Amniotic stem cell (primary cell): Measurements from ENCODE around the gene CYBA.
A peak's percentile ranks its signal among the peaks of the same experiment; 100 is the strongest.
"Not testable (repeated sequence)": the region's sequence is repeated elsewhere in the genome, so short reads cannot be mapped to it uniquely, and the experiment has no call there.

Experiments used
- DNase-seq: peaks from one replicate; lab custom pipeline; 2025; lab: John Stamatoyannopoulos, UW

Gene CYBA

DNA sequence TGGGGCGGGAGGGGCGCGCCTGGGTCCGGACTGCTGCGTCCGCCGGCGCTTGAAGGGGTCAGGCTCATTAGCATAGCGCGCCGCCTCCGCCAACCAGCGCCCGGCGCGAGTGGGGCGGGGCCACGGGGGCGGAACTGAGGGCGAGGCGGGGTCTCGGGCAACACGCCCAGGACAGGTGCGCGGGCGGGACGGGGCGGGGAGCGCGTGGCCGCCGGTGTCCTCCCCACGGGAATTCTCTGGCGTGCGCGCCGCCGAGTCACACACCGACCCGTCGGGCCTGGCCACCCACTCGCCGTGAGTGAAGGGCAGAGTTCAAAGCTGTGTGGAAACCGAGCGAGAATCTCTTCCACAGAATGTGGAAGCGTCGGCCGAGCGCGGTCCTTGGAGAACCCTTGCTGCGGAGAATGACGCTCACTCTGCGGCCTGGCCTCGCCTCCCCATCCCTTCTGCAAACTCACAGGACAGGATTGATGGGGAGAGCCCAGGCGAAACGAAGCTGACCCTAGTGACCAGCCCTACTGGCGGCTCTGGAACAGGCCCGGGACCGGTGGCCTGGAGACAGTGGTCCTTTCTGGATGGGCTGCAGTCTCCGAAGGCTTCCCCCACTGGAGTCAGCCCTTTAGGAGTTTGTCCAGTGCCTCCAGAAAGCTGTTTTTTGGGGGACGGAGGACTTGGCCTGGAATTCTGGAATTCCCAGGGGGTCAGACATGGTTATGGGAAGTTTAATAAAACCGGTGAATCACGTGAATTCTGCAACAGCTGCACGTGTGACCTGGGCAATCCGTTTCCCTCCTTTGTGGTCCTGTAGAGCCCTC lies 35.8 kb upstream of the CYBA start, which contains the start of gene SNAI3:
TSS of gene SNAI3 (minus strand) at position 69 of the 815 bp plus-strand sequence. CDS start 101 bp downstream, outside the sequence.
- DNase-seq, result no peak

- DNase-seq, result no peak
Observed at GRCh38 chr16:88686062-88686438, 35.2 kb upstream of the CYBA start.

DNA sequence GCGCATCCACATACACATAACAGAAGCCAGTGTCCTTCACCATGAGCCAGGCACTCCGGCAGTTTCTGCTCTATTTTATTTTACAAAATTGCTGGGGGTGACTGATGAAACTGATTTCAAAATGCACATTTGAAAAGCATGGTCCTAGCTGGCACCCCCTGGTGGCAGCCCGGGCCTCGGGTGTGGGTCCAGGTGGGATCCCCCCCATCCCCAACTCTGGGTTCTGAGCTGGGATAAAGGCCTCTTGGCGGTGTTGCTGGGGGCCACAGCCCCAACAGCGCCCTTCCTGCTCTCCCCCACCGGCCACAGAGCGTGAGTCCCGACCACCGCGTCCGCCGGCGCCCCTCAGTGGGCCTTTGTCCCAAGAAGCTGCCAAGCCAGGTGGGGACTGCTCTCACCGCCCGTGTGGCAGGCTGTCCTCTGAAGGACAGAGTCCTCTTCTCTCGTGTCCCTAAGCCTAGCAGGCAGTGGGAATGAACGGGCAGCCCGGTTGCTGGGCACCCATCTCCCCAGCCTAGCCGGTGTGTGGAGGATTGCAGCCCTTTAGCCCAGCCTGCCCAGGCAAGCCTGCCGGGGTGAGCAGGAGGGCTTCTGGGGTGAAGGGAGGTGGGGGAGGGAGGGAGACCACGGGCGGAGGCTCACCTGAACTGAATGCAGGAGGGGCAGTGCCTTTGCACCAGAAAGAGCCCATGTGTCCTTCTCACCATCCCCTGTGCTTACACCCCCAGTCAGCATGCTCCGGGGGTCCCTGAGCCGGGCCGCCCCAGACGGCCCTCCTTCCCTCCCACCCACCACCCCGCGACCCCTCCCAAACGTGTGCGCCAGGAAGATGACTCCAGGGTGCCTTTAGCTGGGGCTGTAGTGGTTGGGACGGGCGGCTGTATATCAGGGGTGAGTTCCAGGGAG lies 34.6 kb upstream of the CYBA start:
- DNase-seq, result peak; percentile 69

DNA sequence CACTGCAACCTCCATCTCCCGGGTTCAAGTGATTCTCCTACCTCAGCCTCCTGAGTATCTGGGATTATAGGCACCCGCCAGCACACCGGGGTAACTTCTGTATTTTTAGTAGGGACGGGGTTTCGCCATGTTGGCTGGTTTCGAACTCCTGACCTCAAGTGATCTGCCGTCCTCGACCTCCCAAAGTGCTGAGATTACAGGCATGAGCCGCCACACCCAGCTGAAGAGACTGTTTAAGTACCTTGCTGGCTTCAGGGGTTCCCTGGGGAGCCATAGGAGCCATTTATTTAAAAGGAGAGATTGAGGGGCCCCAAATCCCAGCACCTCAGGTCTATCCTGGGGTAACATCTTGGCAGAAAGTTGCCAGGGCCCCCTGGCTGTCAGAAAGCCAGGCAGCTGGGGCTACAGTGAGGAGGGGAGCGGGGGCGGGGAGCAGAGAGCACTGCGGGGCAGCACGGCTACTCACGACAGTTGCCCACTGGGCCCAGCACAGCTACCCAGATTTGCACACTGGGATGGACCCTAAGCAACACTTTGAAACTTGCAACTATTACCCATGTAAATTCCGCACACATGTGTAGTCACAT lies 33.8 kb upstream of the CYBA start:
- no peak for DNase-seq

GRCh38 chr16:88681709-88682451 lies 31.0 kb upstream of the CYBA start:
- no peak for DNase-seq

GRCh38 chr16:88681084-88681680 lies 30.3 kb upstream of the CYBA start:
- DNase-seq, result no peak

DNA sequence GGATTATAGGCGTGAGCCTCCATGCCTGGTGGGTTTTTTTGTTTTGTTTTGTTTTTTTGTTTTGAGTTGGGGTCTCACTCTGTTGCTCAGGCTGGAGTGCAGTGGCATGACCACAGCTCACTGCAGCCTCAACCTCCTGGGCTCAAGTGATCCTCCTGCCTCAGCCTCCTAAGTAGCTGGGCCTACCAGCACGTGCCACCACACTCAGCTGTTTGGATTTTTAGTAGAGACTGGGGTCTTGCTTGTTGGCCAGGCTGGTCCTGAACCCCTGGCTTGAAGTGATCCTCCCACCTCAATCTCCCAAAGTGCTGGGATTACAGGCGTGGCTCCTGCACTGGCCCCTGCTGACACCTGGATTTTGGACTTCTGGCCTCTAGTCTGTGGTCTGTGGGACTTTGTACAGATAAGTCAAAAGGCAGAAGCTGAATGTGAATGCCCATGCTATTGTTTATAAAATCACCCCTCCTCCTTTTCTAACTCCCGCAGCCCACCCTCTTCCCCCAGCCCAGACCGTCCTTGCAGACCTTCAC lies 29.8 kb upstream of the CYBA start:
- DNase-seq, result no peak

- DNase-seq, result no peak
Observed at GRCh38 chr16:88678224-88678979, 27.5 kb upstream of the CYBA start.

GRCh38 chr16:88677721-88678120 lies 26.9 kb upstream of the CYBA start:
- DNase-seq, result no peak

DNA sequence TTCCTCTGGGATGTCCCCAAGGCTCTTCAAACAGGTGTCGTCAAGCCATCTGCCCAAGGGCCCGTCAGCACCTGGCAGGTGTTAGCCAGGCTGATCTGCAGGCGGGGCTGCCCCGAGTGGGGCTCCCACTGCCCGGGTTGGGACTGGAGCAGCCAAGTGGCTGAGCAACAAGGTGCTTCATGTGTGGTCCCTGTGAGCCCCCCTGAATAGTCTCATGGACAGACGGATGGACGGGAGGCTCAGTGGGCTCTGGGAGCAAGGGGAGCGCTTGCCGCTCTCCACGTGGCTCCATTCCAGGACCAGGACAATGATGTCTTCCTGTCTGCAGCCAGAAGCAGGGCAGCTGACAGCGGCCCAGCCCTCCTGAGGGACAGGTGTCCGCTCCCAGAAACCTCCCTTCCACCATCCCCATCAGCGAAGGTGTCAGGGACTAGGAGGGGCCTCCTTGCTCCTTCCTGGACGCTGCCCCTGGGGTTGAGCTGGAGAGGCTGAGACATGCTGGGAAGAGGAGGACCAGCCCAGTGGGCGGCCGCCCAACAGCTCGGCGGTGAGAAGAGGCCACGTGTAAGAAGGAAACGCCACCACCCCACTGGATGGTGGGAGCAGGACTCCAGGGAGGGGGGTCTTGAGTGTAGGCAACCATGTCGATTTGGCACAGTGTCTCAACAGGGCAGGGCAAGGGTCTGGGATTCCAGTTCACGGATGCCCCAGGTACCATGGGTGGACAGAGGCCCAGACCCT lies 25.8 kb upstream of the CYBA start:
- DNase-seq, result no peak

DNA sequence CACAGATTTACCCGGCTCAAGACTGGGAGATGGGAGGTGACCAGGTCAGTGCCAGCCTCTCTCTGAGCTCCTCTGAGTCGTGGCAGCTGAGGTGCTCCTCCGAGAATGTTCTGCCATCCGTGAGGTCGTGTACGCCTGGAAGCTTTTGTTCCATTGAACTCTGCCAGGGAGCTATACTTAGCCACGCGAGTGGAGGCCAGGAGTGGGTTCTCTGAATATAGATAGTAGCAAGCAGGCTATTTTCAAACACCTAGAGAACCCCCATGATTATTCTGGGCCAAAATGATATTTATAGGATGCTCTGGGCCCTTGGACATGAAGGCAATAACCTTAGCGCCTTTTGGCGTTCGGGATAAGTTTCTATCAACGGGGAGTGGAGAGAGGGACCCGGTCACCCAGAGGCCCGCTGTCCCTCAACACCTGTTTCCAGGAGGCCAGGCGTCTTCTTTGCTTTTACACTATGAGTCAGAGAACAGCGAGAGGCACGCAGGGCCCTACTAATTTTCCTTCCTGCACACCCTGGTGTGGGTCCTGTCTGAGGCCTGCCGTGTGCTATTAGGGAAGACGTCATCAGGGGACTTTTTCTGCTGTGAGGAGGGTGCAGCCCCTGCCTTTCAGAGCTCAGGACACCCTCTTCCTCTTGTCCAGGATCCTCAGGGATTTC lies 23.0 kb upstream of the CYBA start:
- no peak for DNase-seq

DNA sequence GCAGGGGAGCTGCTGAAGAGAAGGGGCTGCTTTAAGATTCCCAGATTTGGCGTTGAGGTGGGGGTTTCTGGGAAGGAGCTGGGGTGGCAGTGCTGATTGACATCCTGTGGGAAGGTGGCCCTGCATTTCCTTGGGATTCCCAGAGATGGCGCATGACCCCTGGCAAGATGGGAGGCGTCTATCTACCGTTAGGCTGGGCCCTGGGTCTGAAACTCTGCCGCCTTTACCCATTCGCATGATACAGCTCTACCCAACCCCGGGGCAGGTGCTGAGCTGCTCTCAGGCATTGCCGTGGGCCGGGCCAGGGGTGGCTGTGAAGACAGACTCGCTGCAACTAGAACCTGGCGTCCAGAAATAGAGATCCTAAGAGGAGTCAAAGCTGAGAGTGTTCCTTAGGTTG lies 21.9 kb upstream of the CYBA start:
- DNase-seq, result no peak

- DNase-seq, result no peak
Observed at GRCh38 chr16:88671806-88672205, 21.0 kb upstream of the CYBA start.

DNA sequence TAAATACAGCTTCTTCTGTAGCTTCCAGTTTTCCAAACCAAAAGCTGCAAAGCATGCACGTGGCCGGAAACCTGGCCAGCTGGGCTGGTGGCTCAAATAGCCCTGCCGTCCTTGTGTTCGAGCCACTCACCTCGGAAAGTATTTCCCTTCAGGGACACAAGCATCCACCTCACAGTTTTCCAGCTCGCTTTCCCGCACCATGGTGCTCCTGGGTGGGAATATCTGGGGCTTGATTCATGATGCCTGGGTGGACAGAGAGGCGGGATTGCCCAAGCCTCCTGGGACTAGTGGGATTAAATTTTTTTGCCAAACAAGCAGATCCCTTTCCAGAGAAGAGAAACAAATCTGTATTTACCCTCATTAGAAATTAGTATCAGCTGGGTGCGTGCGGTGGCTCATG lies 19.1 kb upstream of the CYBA start:
- DNase-seq, result no peak

DNA sequence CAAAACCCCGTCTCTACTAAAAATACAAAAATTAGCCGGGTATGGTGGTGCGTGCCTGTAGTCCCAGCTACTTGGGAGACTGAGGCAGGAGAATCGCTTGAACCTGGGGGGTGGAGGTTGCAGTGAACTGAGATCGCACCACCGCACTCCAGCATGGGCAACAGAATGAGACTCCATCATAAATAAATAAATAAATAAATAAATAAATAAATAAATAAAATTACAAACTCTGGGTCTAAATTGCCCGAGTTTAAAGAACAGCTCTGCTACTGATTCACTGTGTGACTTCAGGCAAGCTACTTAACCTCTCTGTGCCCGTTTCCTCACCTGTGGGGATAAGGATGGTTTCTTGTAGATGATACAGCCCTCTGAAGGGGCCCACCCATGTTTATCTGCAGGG lies 18.6 kb upstream of the CYBA start:
- not testable (repeated sequence) for DNase-seq

GRCh38 chr16:88667461-88667860 lies 16.6 kb upstream of the CYBA start:
- no peak for DNase-seq

DNA sequence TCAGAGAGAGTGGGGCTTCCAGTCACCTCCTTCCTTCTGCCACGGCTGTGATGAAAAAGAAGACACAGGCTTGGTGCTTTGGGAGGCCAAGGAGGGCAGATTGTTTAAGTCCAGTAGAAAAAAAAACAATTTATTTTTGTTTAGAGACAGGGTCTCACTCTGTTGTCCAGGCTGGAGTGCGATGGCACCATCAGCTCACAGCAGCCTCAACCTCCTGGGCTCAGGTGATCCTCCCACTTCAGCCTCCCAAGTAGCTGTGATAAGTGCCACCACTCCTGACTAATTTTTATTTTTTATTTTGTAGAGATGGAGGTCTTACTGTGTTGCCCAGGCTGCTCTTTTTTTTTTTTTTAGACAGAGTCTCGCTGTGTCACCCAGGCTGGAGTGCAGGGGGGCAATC lies 14.7 kb upstream of the CYBA start:
- no peak for DNase-seq

DNA sequence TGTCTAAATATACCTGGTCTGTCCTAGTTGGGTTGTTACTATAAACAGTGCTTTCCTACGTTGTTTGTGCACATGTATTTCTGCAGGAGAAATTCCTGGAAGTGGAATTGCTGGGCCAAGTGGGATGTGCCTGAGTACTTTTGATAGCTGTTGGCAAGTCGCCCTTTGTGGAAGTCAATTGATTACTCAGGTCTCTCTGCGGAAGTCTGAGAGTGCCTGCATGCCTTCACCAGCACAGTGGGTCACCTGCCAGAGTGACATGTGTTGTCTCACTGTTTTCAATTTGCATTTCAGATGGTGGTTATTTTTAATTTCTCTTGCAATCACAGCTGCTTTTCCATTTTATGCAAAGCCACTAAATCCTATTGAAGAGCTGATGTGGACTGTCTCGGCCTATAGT lies 14.3 kb upstream of the CYBA start:
- DNase-seq, result no peak
